ENCODE measurements around the gene LDB2.
"Not testable (repeated sequence)": the region's sequence is repeated elsewhere in the genome, so short reads cannot be mapped to it uniquely, and the experiment has no call there.

The LDB2 gene

DNA sequence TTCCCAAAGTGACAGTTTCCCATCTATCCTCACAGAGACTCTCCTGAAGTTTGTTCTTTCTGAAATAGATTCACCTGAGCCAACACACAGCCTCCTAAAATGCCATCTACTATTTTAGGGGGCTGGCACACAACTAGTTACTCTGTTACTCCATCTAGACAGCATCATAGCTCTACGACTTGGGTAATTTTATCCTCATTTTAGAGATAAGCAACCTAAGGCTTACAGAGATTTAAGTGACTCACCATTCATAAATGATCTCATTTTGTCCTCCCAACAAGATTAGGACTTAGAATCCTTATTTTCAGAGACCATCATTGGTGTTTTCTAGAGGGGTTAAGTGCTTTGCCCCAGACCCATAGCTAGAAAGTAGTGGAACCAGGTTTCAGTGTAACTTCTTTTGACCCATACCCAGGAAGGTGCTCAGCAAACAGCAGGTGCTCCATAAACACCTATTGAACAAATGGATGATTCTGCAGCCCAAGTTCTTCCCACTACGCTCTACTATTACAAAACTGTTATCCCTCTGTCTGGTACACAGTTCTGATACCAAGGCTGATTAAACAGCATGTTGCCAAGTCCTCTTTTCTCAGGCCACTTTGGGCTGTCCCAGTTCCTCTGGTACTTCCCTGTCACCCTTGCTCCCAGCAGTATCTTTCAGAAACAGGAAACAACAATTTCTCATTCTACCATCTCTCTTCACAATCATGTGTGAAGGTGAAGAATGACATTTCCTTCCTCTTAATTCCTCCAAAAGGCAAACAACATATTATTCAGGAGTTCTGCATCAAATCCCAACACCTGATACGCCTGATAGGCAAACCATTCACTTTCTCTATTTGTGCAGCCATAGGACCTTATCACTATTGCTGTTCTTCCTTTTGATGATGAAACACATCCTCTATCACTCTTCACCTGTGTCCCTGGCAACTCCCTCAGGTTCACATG lies 367.5 kb downstream of the LDB2 start:
- no peak for DNase-seq

DNA sequence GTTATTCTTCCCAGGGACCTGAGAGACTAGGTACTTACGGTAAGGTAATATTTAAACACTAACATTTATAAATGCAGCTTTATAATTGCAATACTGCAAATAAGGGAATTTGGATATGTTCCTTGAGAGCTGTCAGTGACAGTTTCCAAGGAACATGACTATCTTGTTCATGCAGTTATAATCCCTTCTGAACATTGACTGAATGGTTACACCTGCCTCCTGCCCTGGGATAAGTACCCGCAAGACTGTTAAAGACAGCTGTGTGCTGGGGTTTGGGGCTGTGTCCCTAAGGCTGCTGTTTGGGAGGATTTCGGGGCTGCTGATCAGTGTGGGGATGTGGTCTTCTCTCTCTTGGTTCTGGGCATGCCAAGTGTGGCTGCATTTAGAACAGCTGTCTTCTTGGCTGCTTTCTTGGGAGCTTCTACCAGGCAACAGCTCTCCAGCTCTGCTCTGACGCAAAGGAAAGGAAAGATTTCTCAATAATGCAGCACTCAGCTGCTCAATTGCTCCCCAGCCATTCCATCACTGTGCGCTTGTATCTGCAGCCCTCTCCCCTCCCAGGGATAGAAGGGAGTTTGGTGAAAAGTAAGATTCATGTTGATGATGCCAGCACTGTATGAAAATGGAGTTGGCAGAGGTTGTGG lies 373.4 kb downstream of the LDB2 start:
- DNase-seq, result no peak

DNA sequence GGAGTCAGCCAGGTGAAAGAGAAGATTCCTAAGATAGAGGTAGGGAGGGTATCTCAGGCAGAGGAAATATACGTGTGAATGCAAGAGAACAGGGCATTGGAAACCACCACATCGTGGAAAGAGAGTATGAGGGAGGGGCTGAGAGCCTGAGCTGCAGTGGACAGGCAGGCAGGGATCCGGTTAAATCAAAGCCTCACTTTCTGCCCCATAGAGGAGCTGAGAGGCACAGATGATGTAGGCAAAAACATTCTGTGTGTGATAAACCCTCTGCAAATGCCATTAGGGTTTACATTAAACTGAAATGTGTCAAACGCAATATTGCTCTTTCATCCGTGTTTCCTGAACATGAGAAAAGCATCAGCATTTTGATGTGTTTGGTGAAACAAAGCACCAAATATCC lies 374.0 kb downstream of the LDB2 start:
- no peak for DNase-seq

DNA sequence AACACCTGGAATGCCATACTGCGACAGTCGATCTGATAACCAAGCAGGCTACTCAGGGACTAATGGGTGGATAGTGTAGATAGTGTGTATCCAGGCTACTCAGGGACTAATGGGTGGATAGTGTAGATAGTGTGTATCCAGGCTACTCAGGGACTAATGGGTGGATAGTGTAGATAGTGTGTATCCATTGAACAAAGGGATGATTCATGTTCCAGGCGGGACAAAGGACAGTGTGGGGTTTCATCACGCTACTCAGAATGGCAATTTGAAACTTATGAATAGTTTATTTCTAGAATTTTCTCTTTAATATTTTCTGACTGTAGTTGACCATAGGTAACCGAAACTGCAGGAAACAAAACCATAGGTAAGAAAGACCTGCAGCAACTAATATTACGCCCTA lies 374.9 kb downstream of the LDB2 start:
- not testable (repeated sequence) for DNase-seq

DNA sequence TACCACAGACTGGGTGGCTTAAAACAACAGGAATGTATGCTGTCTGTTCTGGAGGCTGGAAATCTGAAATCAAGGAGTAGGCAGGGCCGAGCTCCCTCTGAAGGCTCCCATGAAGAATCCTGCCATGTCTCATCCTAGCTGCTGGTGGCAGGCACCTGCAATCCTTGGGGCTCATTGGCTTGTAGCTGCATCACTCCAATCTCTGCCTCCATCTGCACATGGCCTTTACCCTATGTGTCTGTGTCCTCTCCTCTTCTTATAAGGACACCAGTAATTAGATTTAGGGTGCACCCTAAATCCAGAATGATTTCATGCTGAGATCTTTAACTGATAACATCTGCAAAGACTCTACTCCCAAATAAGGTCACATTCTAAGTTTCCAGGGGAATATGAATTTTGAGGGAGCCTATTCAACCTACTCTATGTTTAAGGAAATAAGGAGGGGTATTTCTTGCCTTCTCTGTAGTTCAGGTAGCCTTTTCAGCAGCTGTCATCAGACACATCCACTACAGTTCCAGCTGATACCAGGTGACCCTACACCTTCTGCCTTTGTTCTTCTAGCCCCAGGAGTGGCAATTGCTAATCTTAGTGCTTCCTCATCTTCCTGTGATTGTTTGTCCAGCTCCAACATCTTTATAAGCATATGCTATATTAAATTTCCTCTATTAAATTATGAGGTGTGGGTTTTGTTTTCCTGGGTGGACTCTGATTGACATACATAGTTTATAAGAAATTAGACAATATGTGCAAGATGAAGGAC lies 377.1 kb downstream of the LDB2 start:
- DNase-seq, result no peak

DNA sequence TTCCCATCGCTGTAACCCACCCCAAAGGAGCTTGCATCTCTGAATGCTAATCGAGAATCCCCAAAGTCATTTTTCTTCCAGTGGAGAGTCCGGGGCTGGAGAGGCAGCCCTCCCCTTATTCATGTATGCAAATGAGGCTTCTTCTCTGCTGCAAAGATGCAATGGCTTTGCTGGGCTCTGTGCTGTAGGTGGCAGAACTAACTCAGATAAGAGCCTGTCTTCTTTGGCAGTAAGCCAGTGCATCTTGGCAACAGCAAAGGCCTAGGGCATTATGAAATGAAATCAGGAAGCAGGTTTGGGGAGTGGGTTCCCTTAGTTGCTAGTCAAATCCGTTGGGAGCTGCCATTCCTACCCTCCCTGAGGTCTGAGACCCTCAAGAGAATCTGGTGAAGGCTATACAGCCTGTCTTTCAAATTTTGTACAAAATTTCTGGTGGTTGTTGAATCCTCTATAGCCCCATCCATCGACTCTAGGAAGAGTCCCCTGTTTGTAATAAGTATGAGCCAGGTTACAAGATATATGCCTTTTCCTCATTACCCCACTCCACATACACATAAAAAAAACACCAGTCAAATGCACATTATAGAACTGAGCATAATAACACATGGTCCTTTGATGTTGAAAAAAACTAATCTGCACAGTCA lies 381.5 kb downstream of the LDB2 start:
- peak; percentile 12 for DNase-seq

DNA sequence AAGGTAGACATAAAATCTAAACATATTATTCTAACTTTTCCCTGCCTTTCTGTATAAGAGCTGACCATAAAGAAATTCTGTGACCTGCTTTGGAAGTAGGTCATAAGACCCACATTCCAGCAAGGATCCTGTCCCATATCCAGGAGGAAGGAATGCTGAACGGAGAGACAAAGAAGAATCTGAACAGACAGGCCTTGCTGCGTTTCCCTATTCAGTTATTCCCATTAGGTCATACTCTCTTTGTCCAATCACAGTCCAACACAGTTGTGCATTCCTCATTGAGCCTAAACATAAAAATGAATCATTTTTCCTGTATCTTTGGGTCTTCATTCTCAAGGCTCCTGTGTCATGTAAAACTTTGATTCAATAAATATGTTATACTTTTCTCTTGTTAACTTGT lies 384.6 kb downstream of the LDB2 start:
- no peak for DNase-seq

DNA sequence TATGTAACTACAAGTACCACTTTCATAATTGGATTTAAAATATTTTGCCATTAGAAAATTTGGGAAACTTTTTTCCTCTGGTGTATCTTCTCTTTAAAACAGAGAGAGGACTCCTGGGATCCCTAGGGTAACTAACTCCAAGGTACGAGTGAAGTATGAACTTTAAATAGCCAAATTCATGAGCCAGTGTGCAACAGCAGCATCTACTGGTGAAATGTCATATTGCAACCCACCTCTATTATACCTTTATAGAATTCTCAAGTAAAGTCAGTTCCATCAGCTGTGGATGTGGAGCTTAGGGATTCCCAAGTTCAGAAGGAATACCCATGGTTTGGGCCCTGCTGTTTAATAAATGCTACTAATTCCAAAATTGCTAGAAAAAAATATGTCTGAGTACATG lies 389.5 kb downstream of the LDB2 start:
- no peak for DNase-seq

DNA sequence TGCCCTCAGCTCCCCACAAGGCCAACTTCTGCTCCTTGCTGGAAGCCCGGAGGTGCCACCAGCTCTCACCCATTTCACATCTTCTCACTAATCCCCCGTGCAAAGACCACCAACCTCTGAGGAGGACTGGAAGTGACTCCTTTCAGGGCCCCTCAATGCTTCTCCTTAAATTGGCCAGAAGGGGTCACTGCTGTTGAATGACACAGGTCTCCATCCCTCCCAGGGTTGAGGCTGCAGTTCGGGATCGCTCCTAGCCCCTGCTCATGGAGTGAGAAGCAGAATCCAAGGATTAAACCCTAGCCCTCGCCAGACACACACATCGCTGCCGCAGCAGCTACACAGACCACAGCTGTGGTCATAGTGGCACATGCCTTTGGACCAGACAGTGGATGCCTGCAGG lies 392.7 kb downstream of the LDB2 start:
- DNase-seq, result no peak

DNA sequence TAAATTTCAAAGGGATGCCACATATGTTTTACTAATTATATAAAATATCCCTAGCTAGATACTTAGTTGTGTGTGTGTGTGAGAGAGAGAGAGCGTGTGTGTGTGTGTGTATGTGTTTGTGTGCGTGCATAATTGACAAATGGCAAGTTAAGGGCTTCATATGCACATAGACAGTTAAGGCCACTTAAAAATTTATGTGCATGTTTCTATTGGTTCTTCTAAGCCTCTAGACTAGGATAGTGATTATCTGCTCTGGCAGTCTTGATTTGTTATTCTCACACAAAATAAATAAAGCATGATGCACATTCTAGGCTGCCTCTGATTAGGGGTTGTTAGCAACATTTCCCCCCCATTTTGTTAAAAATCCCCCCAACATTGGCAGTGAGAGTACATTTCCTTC lies 393.2 kb downstream of the LDB2 start:
- DNase-seq, result no peak

DNA sequence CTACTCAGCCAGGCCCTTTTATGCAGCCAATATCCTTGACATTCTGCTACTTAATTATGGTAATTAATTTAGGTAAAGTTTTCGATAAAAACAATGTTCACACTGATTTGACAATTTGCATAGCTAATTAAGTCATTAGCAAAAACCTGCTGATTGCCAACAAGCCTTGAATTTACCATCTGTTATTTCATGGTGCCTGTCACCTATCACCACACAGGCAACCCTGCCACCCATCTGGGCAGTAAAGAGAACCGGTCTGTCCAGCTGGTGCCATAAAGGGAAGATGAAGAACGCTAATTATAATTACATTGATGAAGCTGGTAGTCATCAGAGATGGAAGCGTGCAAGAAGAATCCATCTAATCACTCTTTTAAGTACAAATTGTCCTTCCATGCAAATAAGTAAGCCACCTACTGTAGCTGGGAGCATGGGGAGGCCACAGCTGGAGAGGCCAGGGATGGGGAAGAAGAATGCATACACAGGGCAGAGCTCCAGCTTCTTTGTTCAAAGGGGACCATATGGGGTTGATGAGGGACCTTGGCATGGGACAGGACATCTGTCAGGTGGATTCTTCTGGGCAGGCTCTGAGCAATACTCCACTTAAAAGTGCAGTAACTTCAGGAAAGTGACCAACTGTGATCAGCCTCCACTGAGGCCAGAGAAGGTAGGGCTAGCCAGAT lies 394.9 kb downstream of the LDB2 start:
- DNase-seq, result no peak

DNA sequence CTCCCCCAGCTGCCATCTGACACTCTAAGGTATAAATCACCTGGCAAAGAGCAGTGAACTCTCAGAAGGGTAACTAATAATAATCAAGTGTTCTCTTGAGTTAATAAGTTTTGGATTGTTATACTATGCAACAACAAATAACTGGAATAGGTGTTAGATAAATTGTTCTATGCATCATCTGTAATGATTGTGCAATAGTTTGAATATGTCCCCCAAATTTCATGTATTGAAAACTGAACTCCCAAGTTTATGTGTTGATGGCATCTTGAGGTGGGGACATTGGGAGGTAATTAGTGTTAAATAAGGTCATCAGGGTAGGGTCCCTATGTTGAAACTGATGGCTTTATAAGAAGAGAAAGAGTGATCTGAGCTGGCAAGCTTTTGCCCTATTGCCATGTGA lies 399.5 kb downstream of the LDB2 start:
- DNase-seq, result no peak

DNA sequence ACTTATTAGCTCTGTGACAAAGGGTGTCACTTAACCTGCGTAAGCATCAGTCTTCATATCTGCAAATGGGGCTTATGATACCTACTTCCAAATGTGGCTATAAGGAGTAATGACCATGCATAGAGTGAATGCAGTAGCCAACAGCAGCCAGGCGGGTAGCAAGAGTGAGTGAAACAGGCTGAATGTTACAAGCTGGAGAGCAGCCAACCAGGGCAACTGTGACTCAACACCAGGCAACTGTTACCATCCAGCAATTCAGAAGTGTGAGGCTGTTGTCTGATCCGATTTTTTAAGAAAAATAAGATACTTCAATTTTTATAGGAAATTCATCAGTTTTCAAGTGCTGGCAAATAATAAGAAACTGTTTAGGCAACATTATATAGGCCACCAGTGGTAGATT lies 401.9 kb downstream of the LDB2 start:
- DNase-seq, result peak; percentile 36

DNA sequence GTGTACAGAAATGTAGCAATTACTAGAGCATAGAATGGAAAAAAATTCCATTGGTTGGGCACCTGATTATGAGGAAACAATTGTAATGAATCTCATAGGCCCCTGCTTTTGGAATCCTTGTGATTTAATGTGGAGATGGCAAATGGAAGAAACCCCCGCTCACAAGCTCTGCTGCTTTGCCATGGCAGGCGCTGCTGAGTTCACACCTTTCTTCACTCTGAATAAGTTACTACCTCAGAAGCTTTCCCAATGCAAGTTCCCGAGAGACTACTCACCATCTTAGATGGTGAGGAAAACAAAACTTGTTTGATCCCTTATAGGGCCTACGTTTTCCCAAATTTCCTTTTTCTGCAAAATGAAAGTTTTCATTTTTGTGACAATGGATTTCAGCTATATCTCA lies 405.6 kb downstream of the LDB2 start:
- DNase-seq, result no peak

DNA sequence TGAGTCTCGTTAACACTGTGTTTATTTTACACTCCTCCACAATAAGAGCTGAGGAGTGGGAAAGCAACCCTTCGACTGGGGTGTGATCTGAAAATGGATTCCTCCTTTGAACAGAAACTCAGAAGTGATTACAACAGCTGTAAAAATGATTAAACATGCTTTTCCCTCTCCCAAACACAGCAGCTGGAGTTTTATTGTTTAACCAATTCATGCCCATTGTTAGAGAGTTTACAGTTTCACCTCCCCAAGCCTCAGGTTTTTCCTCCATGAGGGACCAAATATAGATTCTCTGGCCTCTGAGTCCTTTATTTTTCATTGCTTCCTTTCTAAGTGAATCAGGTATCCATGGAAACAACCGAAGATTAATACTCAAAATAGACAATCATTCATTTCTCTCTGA lies 409.2 kb downstream of the LDB2 start:
- DNase-seq, result no peak

DNA sequence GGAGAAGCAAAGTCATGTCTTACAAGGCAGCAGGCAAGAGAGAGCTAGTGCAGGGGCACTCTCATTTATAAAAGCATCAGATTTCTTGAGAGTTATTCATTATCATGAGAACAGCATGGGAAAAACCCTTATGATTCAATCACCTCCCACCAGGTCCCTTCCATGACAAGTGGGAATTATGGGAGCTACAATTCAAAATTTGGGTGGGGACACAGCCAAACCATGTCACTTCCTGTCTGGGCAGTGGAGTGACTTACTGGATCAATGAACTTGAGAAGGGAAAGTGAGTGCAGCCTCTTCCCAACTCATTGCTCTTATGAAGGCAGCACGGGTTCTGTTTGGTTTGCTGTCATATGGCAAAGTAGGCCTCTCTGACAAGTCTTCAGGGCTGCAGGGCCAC lies 410.4 kb downstream of the LDB2 start:
- no peak for DNase-seq

DNA sequence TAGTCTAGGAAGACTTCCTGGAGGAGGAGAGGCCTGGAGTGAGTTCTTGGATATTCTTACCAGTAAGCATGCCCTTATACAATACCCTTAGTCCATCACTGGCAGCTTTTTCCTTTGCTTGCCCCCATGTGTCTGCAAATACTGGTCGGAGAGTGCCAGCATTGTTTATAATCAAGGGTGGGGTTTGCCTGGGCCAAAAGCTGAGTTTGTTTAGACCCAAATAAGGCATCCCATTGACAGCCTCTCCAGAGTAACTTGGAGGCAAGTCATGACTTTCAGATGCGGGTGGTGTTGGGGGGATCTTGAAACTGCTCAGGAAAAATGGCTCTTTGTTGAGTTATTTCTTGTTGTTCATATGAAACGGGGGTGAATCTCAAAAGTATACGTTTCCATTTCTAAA lies 413.7 kb downstream of the LDB2 start:
- DNase-seq, result no peak

DNA sequence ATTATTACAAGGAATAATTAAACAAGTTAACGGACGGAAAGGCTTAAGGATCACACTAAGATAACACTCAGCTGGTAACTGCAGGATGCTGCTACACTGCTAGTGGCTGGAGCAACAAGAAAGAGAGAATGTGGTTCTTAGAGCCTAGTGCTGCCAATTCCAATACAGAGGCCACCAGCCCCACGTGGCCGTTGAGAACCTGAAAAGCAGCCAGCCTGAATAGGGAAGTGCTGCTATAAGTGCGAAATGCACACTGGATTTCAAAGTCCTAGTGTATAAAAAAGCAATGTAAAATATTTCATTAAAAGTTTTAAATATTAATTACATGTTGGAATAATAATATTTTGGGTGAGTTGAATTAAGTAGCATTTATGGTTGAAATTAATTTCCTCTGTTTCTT lies 414.9 kb downstream of the LDB2 start:
- no peak for DNase-seq

DNA sequence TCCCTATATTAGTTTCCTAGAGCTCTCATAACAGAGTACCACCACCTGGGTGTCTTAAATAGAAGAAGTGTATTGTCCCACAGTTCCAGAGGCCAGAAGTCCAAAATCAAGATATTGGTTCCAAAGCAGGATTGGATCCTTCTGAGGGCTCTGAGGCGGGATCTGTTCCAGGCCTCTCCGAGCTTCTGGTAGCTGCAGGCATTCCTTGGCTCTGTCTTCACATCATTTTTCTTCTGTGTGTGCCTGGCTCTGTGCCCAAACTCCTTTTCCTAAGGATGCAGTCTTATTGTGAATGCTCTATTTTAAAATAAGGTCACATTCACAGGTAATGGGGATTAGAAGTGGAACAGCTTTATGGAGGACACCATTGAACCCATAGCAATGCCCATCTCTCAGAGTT lies 418.4 kb downstream of the LDB2 start:
- no peak for DNase-seq

DNA sequence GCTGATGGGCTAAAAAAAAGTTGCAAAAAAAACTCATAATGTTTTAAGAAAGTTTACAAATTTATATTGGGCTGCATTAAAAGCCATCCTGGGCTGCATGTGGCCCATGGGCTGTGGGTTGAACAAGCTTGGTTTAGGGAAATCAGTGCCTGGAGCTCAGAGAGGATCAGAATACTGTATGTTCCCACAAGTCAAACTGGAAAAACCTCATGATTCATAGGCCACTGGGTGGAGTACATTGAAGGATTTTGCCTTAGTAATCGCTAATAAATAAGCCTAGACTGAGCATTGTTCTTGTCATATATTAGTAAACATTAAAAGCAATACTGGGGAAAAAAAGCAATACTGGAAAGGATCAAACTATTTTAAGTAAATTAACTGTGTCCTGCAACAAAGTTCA lies 425.9 kb downstream of the LDB2 start:
- DNase-seq, result no peak

DNA sequence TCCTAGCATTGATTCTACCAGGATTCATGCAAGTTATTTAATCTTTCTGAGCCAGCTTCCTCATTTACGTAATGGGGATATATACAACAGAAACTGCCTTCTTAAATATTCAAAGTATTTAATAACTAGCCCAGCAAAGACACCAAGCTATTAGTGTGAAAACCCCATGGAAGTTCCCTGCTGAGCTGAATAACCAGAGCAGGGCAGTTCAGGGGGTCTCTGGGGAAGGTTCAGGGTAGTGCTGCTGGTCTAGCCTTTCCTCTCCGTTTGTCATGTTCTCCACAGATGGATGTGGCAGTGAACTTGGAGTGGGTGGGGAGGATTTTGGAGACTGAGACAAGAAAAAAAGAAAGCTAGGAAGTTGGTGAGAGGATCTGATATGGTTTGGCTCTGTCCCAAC lies 431.4 kb downstream of the LDB2 start:
- DNase-seq, result no peak

DNA sequence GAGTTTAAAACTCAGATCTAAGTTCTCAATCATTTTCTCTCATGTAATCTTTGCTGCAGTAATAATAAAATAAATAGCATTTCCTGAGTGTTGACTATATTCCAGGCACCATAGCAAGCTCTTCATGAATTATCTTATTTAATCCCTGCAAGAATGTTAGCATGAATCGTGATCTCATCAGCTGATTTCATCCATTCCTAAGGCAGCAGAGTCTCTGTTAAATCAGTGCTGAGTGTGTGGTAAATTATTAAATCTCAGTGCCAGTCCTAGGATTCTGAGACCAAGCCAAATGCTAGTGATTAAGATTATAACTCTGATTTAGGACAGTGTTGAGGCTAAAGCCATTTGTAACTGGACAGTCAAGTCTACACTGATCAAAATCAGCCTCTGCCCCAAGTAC lies 431.9 kb downstream of the LDB2 start:
- no peak for DNase-seq

DNA sequence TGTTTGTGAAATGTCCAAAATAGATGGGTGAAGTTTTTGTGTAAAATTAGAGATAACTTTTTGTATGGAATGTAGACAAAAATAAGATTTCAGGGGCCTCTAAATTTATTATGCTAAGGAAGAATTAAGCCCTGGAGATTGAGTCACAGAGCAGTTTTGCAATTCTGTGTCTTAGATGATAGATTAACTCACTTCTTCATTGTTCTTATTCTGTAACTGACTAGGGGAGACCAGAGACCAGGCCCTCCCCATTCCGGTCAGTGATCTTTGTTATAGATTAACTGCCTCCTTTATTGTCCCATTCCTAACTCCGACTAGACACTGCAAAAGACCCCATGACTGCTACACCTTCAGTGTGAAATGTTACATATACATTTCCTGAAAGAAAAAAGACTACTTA lies 433.8 kb downstream of the LDB2 start:
- no peak for DNase-seq
